ENCODE measurements around the gene SEC61A1.

SEC61A1 gene

DNA sequence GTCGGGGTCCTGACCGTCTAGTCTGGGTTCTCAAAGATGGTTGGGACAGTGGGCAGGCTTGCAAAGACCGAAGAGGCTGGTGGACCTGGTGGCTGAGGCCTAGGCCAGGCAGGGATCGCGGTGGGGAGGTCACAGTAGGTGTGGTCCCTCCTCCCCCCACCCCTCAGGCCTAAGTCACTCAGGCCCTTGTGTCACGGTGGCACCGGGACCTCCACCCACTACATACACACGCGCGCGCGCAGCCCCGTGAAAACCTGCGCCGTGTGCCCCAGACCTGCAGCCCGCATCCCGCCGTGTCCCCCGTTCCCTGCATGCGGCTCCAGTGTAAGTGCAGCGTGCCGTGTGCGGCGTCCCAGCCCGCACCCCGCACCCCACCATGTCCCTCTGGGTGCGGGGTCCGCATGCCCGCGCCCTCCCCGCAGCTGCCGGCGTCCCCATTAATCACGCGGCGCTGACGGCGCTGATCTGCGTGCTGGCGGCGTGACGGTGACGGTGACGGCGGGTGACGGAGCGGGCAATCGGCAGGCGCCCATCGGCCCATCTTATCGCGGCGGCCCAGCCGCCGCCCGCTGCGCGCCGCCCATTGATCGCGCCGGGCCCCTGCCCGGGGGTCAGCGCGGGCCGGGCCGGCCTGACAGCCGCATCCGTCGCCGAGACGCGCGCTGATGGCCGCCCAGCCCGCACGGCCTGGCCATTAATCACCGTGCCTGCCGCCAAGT, 24.4 kb downstream of the SEC61A1 start:
- peaks cover 0 to 73% of the 10 kb centered on the region in 2 experiments; a peak in 1 of 3 replicates for H3K36me3 ChIP-seq (ENCODE audit: control insufficient read depth in 2 of 2, insufficient read depth in 1 of 2, low read length in 2 of 2)
- CTCF ChIA-PET = interaction anchor here (1.1 kb wide), 1 partner anchor 40 kb away, joined by 7 read pairs; no protein-coding TSS in a partner anchor

GRCh38 chr3:128077202-128077624, 25.0 kb downstream of the SEC61A1 start:
- Histone ChIP-seq H3K4me3 (ENCODE audit: low read depth, low read length) (no peak overlapping the region), H3K27ac (ENCODE audit: extremely low read depth, low read depth, low read length) (no peak overlapping the region), H3K4me1 (ENCODE audit: control insufficient read depth, insufficient read depth, low read length) (no peaks in the 10 kb centered on the region), H3K36me3 (ENCODE audit: control insufficient read depth in 2 of 2, insufficient read depth in 1 of 2, low read length in 2 of 2) (peaks cover 0 to 73% of the 10 kb centered on the region in 2 experiments; a peak in 1 of 3 replicates), H3K9me3 (ENCODE audit: control insufficient read depth, insufficient read depth, low read depth, low read length) (no peaks in the 10 kb centered on the region)
- POLR2A ChIA-PET = no interaction called here
- TF ChIP-seq, protein P1, sequence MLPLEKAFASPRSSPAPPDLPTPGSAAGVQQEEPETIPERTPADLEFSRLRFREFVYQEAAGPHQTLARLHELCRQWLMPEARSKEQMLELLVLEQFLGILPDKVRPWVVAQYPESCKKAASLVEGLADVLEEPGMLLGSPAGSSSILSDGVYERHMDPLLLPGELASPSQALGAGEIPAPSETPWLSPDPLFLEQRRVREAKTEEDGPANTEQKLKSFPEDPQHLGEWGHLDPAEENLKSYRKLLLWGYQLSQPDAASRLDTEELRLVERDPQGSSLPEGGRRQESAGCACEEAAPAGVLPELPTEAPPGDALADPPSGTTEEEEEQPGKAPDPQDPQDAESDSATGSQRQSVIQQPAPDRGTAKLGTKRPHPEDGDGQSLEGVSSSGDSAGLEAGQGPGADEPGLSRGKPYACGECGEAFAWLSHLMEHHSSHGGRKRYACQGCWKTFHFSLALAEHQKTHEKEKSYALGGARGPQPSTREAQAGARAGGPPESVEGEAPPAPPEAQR (tag by site-specific recombination; IDR thresholded peaks at IDR 0.05) = no peak
- TF ChIP-seq GFI1B (tag by site-specific recombination; IDR thresholded peaks at IDR 0.05) = no peak
- no peak for TF ChIP-seq ZNF792 (tag by site-specific recombination; IDR thresholded peaks at IDR 0.05)
- no peak for TF ChIP-seq ZNF140 (tag by site-specific recombination; IDR thresholded peaks at IDR 0.05)
- no peak for TF ChIP-seq ZNF292 (tag by site-specific recombination; IDR thresholded peaks at IDR 0.05; ENCODE audit: borderline replicate concordance, low read depth)
- CTCF ChIA-PET = no interaction called here

More for the DNA sequence above, 24.4 kb downstream of the SEC61A1 start:
- H3K4me1 ChIP-seq (ENCODE audit: control insufficient read depth, insufficient read depth, low read length) = no peaks in the 10 kb centered on the region
- H3K4me3 ChIP-seq (ENCODE audit: low read depth, low read length) = no peak overlapping the region
- H3K27ac ChIP-seq (ENCODE audit: extremely low read depth, low read depth, low read length) = no peak overlapping the region
- H3K9me3 ChIP-seq (ENCODE audit: control insufficient read depth, insufficient read depth, low read depth, low read length) = no peaks in the 10 kb centered on the region
- POLR2A ChIA-PET = no interaction called here
- no peak for TF ChIP-seq ZNF558 (tag by site-specific recombination; IDR thresholded peaks at IDR 0.05)
- no peak for TF ChIP-seq ZBTB10 (tag by site-specific recombination; IDR thresholded peaks at IDR 0.05)
- TF ChIP-seq ZNF24 (tag by site-specific recombination; IDR thresholded peaks at IDR 0.05) = no peak
- no peak for TF ChIP-seq ZNF626 (tag by site-specific recombination; IDR thresholded peaks at IDR 0.05)
- TF ChIP-seq, protein P2, sequence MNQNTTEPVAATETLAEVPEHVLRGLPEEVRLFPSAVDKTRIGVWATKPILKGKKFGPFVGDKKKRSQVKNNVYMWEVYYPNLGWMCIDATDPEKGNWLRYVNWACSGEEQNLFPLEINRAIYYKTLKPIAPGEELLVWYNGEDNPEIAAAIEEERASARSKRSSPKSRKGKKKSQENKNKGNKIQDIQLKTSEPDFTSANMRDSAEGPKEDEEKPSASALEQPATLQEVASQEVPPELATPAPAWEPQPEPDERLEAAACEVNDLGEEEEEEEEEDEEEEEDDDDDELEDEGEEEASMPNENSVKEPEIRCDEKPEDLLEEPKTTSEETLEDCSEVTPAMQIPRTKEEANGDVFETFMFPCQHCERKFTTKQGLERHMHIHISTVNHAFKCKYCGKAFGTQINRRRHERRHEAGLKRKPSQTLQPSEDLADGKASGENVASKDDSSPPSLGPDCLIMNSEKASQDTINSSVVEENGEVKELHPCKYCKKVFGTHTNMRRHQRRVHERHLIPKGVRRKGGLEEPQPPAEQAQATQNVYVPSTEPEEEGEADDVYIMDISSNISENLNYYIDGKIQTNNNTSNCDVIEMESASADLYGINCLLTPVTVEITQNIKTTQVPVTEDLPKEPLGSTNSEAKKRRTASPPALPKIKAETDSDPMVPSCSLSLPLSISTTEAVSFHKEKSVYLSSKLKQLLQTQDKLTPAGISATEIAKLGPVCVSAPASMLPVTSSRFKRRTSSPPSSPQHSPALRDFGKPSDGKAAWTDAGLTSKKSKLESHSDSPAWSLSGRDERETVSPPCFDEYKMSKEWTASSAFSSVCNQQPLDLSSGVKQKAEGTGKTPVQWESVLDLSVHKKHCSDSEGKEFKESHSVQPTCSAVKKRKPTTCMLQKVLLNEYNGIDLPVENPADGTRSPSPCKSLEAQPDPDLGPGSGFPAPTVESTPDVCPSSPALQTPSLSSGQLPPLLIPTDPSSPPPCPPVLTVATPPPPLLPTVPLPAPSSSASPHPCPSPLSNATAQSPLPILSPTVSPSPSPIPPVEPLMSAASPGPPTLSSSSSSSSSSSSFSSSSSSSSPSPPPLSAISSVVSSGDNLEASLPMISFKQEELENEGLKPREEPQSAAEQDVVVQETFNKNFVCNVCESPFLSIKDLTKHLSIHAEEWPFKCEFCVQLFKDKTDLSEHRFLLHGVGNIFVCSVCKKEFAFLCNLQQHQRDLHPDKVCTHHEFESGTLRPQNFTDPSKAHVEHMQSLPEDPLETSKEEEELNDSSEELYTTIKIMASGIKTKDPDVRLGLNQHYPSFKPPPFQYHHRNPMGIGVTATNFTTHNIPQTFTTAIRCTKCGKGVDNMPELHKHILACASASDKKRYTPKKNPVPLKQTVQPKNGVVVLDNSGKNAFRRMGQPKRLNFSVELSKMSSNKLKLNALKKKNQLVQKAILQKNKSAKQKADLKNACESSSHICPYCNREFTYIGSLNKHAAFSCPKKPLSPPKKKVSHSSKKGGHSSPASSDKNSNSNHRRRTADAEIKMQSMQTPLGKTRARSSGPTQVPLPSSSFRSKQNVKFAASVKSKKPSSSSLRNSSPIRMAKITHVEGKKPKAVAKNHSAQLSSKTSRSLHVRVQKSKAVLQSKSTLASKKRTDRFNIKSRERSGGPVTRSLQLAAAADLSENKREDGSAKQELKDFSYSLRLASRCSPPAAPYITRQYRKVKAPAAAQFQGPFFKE (tag by site-specific recombination; IDR thresholded peaks at IDR 0.05; ENCODE audit: borderline replicate concordance) = no peak
- no peak for TF ChIP-seq SCRT1 (tag by site-specific recombination; IDR thresholded peaks at IDR 0.05; ENCODE audit: borderline replicate concordance)
